Measurements from ENCODE around the gene ZPR1. TPM values are rescaled to one million over a fixed set of nuclear protein-coding genes. Genes with fewer than 3 reads are reported as not detected.
A peak's percentile ranks its signal among the peaks of the same experiment; 100 is the strongest.

Gene ZPR1
- total RNA-seq, 1 donor, result 36.2 TPM

DNA sequence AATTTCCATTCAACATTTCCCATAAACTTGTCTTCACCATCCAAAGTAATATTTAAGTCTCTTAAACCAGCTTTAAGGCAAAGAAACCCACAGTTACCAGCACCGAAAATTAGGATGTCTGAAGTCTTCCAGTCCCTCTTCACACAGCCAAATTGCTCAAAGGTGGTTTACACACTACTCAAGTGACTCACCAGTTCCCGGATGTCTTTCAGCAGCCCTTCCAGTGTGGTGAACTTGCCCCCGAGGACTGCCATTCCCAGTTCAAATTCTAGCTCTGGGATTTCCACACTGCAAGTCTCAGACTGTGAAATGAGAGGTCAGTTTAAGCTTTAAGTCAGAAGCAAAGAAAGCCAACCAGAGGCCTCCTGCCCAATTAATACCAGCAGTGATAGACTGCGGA lies 5.1 kb downstream of the ZPR1 start:
- peaks cover 23% of the 10 kb centered on the region for H3K4me1 ChIP-seq (ENCODE audit: insufficient read depth, low read length)
- H3K79me2 ChIP-seq (ENCODE audit: insufficient read depth, low read length), result peaks cover 47% of the 10 kb centered on the region
- H3K27ac ChIP-seq (ENCODE audit: low read depth, low read length), result peak overlapping the region; percentile 68
- H2AFZ ChIP-seq (ENCODE audit: low read length), result no peak overlapping the region
- peaks cover 88% of the 10 kb centered on the region for H3K36me3 ChIP-seq (ENCODE audit: insufficient read depth, low read length)
- no peaks in the 10 kb centered on the region for H3K9me3 ChIP-seq (ENCODE audit: low read depth, low read length)
- no peaks in the 10 kb centered on the region for H3K27me3 ChIP-seq (ENCODE audit: insufficient read depth, low read length)
- peak overlapping the region; percentile 21 for H3K4me2 ChIP-seq (ENCODE audit: insufficient read depth, low read length)
- DNase-seq (ENCODE audit: insufficient read length, low spot score, missing footprints), result peak; percentile 89
- H3K4me3 ChIP-seq (ENCODE audit: insufficient read depth, low read length), result no peak overlapping the region
- no peak for TF ChIP-seq CTCF (IDR thresholded peaks at IDR 0.05; ENCODE audit: extremely low read depth, low read depth, low read length)
- H4K20me1 ChIP-seq (ENCODE audit: insufficient read depth, low read length), result peaks cover 7% of the 10 kb centered on the region

DNA sequence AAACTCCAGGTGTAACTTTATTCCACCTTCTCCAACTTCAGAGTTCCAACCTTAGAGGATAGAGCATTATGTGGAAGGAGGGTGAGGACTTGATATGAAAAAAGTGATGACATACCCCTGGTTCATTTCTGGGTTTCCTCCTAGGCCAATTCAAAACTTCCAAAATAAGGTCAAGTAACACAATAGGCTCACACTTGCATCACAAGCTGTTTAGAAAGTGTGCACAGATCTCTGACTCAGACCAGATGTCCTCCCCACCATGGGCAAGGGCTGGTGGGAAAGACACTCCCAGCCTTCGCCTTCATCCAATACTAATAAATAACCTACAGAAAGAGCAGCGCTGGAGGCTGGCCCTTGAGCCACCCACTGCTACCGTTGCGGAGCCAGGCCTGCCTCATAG lies 9.3 kb downstream of the ZPR1 start:
- H3K4me1 ChIP-seq (ENCODE audit: insufficient read depth, low read length), result peaks cover 16% of the 10 kb centered on the region
- H3K79me2 ChIP-seq (ENCODE audit: insufficient read depth, low read length), result peaks cover 13% of the 10 kb centered on the region
- TF ChIP-seq CTCF (IDR thresholded peaks at IDR 0.05; ENCODE audit: extremely low read depth, low read depth, low read length), result no peak
- peaks cover 7% of the 10 kb centered on the region for H4K20me1 ChIP-seq (ENCODE audit: insufficient read depth, low read length)
- no peak overlapping the region for H3K4me3 ChIP-seq (ENCODE audit: insufficient read depth, low read length)
- H3K27me3 ChIP-seq (ENCODE audit: insufficient read depth, low read length), result no peaks in the 10 kb centered on the region
- H3K36me3 ChIP-seq (ENCODE audit: insufficient read depth, low read length), result peaks cover 74% of the 10 kb centered on the region
- H3K27ac ChIP-seq (ENCODE audit: low read depth, low read length), result no peak overlapping the region
- no peak overlapping the region for H2AFZ ChIP-seq (ENCODE audit: low read length)
- no peak overlapping the region for H3K4me2 ChIP-seq (ENCODE audit: insufficient read depth, low read length)
- no peak for DNase-seq (ENCODE audit: insufficient read length, low spot score, missing footprints)
- no peaks in the 10 kb centered on the region for H3K9me3 ChIP-seq (ENCODE audit: low read depth, low read length)

DNA sequence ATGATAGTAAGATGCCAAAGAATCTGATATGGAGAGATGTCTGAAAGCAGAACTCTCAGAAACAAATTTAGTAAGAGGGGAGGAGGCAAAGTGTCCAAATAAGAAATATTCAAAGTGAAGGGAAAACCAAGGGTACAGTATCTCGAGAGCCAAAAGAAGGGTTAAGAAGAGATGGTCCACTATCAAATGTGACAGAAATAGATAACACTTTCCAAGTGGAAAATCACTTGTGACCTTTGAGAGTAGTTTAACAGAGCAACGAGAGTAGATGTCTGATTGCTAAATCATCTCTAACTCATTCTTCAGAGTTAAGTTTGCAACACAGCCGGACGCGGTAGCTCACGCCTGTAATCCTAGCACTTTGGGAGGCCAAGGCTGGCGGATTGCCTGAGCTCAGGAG lies 10.8 kb downstream of the ZPR1 start:
- no peak for TF ChIP-seq CTCF (IDR thresholded peaks at IDR 0.05; ENCODE audit: extremely low read depth, low read depth, low read length)
- Histone ChIP-seq H3K4me1 (ENCODE audit: insufficient read depth, low read length) (peaks cover 11% of the 10 kb centered on the region), H4K20me1 (ENCODE audit: insufficient read depth, low read length) (peaks cover 7% of the 10 kb centered on the region), H3K27ac (ENCODE audit: low read depth, low read length) (no peak overlapping the region), H3K27me3 (ENCODE audit: insufficient read depth, low read length) (no peaks in the 10 kb centered on the region), H3K79me2 (ENCODE audit: insufficient read depth, low read length) (peaks cover 13% of the 10 kb centered on the region), H2AFZ (ENCODE audit: low read length) (no peak overlapping the region), H3K9me3 (ENCODE audit: low read depth, low read length) (no peaks in the 10 kb centered on the region), H3K36me3 (ENCODE audit: insufficient read depth, low read length) (peaks cover 59% of the 10 kb centered on the region), H3K4me2 (ENCODE audit: insufficient read depth, low read length) (no peak overlapping the region), H3K4me3 (ENCODE audit: insufficient read depth, low read length) (no peak overlapping the region)
- DNase-seq (ENCODE audit: insufficient read length, low spot score, missing footprints), result no peak

DNA sequence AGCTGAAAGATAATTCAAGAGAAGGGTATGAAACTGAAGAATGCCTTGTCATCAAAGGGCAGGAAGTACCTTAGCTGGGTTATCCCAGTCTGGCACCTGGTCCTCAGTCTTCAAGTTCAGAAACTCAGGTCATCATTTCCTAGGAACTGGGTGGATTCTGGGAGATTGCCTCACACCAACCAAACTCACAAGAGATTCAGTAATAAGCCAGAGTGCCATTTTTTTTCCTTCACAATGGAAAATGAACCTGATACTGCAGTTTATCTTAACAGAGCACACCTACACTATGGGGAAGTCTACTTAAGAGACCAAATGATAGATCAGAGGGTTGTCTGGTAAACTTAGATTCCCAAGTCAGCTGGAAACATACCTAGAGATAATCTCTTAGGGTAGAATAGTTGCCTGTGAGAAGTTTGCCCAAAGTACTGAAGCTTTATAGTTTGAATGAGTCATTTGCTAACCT lies 11.3 kb downstream of the ZPR1 start:
- H4K20me1 ChIP-seq (ENCODE audit: insufficient read depth, low read length), result peaks cover 7% of the 10 kb centered on the region
- no peak overlapping the region for H3K4me3 ChIP-seq (ENCODE audit: insufficient read depth, low read length)
- H3K4me2 ChIP-seq (ENCODE audit: insufficient read depth, low read length), result no peak overlapping the region
- H2AFZ ChIP-seq (ENCODE audit: low read length), result no peak overlapping the region
- no peaks in the 10 kb centered on the region for H3K9me3 ChIP-seq (ENCODE audit: low read depth, low read length)
- H3K27me3 ChIP-seq (ENCODE audit: insufficient read depth, low read length), result no peaks in the 10 kb centered on the region
- no peak for TF ChIP-seq CTCF (IDR thresholded peaks at IDR 0.05; ENCODE audit: extremely low read depth, low read depth, low read length)
- no peak overlapping the region for H3K27ac ChIP-seq (ENCODE audit: low read depth, low read length)
- no peak for DNase-seq (ENCODE audit: insufficient read length, low spot score, missing footprints)
- peaks cover 15% of the 10 kb centered on the region for H3K79me2 ChIP-seq (ENCODE audit: insufficient read depth, low read length)
- peaks cover 54% of the 10 kb centered on the region for H3K36me3 ChIP-seq (ENCODE audit: insufficient read depth, low read length)
- H3K4me1 ChIP-seq (ENCODE audit: insufficient read depth, low read length), result peaks cover 16% of the 10 kb centered on the region
